ENCODE measurements around the gene ZSCAN10. TPM values are rescaled to one million over a fixed set of nuclear protein-coding genes. Genes with fewer than 3 reads are reported as not detected.

The ZSCAN10 gene
- total and polyA plus RNA-seq, 9 of the 15 experiments (the other 6 are each of a cell fraction or from before 2014, with no cell fraction given): 0.22 TPM; not detected in 8

DNA sequence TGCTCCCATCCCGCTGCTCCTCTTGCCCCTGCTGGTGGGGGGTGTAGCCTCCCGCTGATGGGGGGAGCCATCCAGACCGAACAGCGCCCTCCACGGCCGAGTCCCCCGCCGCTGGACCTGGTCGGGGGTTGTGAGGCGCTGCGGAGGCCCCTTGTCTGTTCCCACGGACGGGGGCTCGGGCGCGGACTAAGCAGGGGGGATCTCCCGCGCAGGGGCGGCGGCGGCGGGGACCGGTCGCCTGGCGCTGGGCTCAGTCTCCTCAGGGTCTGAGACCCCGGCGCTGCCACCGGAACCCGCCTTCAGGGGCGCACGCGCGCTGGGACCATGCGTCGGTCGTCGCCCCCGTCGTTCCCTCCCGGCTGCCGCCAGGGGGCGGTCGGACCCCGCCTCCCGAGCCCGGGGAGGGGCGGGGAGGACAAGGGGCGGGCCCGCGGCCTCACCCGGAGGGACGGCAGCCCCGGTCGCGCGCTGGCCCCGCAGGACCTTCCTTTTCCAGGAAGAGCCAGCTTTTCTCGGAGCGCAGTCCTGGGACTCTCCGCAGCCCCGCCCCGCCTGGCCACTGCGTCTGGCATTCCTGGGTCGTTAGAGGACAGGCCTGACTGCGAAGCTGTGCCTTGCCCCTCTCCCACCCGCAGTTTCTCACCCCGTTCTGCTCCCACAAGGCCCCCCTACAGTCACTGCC lies 39.9 kb downstream of the ZSCAN10 start (continued):
- TF ChIP-seq MYNN (IDR thresholded peaks at IDR 0.05): peak; percentile 36; the same call in 1 of the 2 replicates
- TF ChIP-seq MYNN (CRISPR knock-in tag; IDR thresholded peaks at IDR 0.05): no peak
- no peak for TF ChIP-seq WHSC1 (IDR thresholded peaks at IDR 0.05; ENCODE audit: low read length)
- TF ChIP-seq, protein P1, sequence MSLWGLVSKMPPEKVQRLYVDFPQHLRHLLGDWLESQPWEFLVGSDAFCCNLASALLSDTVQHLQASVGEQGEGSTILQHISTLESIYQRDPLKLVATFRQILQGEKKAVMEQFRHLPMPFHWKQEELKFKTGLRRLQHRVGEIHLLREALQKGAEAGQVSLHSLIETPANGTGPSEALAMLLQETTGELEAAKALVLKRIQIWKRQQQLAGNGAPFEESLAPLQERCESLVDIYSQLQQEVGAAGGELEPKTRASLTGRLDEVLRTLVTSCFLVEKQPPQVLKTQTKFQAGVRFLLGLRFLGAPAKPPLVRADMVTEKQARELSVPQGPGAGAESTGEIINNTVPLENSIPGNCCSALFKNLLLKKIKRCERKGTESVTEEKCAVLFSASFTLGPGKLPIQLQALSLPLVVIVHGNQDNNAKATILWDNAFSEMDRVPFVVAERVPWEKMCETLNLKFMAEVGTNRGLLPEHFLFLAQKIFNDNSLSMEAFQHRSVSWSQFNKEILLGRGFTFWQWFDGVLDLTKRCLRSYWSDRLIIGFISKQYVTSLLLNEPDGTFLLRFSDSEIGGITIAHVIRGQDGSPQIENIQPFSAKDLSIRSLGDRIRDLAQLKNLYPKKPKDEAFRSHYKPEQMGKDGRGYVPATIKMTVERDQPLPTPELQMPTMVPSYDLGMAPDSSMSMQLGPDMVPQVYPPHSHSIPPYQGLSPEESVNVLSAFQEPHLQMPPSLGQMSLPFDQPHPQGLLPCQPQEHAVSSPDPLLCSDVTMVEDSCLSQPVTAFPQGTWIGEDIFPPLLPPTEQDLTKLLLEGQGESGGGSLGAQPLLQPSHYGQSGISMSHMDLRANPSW (CRISPR knock-in tag; IDR thresholded peaks at IDR 0.05): no peak
- TF ChIP-seq SMARCB1 (IDR thresholded peaks at IDR 0.05; ENCODE audit: insufficient read length, low read depth): no peak
- TF ChIP-seq ZNF384 (IDR thresholded peaks at IDR 0.05; ENCODE audit: low read depth, low read length): no peak
- no peak for TF ChIP-seq HSF4 (CRISPR knock-in tag; IDR thresholded peaks at IDR 0.05; ENCODE audit: borderline replicate concordance)
- TF ChIP-seq FOXA3 (CRISPR knock-in tag; conservative IDR thresholded peaks at IDR 0.05 in 1 of 2, IDR thresholded peaks at IDR 0.05 in 1 of 2): peak in 1 of 2 experiments; percentile 55; a peak in 1 of 4 replicates
- TF ChIP-seq, protein P2, sequence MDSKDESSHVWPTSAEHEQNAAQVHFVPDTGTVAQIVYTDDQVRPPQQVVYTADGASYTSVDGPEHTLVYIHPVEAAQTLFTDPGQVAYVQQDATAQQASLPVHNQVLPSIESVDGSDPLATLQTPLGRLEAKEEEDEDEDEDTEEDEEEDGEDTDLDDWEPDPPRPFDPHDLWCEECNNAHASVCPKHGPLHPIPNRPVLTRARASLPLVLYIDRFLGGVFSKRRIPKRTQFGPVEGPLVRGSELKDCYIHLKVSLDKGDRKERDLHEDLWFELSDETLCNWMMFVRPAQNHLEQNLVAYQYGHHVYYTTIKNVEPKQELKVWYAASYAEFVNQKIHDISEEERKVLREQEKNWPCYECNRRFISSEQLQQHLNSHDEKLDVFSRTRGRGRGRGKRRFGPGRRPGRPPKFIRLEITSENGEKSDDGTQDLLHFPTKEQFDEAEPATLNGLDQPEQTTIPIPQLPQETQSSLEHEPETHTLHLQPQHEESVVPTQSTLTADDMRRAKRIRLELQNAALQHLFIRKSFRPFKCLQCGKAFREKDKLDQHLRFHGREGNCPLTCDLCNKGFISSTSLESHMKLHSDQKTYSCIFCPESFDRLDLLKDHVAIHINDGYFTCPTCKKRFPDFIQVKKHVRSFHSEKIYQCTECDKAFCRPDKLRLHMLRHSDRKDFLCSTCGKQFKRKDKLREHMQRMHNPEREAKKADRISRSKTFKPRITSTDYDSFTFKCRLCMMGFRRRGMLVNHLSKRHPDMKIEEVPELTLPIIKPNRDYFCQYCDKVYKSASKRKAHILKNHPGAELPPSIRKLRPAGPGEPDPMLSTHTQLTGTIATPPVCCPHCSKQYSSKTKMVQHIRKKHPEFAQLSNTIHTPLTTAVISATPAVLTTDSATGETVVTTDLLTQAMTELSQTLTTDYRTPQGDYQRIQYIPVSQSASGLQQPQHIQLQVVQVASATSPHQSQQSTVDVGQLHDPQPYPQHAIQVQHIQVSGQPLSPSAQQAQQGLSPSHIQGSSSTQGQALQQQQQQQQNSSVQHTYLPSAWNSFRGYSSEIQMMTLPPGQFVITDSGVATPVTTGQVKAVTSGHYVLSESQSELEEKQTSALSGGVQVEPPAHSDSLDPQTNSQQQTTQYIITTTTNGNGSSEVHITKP (IDR thresholded peaks at IDR 0.05; ENCODE audit: partially characterized antibody): peak; percentile 19
- TF ChIP-seq PTBP1 (IDR thresholded peaks at IDR 0.05; ENCODE audit: low read depth, low read length): no peak
- TF ChIP-seq ZNF583 (CRISPR knock-in tag; IDR thresholded peaks at IDR 0.05): no peak; the same call in 1 of the 2 replicates
- no peak for TF ChIP-seq MXI1 (IDR thresholded peaks at IDR 0.05; ENCODE audit: low read depth, low read length)
- TF ChIP-seq HMG20B (CRISPR knock-in tag; IDR thresholded peaks at IDR 0.05): no peak
- no peak for TF ChIP-seq ETV1 (tag; conservative IDR thresholded peaks at IDR 0.05; ENCODE audit: low read depth)
- no peak for TF ChIP-seq NFE2L1 (tag; IDR thresholded peaks at IDR 0.05; ENCODE audit: borderline replicate concordance, low read depth)
- TF ChIP-seq EP300 (IDR thresholded peaks at IDR 0.05; ENCODE audit: low read length): no peak
- TF ChIP-seq, protein P3, sequence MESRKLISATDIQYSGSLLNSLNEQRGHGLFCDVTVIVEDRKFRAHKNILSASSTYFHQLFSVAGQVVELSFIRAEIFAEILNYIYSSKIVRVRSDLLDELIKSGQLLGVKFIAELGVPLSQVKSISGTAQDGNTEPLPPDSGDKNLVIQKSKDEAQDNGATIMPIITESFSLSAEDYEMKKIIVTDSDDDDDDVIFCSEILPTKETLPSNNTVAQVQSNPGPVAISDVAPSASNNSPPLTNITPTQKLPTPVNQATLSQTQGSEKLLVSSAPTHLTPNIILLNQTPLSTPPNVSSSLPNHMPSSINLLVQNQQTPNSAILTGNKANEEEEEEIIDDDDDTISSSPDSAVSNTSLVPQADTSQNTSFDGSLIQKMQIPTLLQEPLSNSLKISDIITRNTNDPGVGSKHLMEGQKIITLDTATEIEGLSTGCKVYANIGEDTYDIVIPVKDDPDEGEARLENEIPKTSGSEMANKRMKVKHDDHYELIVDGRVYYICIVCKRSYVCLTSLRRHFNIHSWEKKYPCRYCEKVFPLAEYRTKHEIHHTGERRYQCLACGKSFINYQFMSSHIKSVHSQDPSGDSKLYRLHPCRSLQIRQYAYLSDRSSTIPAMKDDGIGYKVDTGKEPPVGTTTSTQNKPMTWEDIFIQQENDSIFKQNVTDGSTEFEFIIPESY (CRISPR knock-in tag; IDR thresholded peaks at IDR 0.05): peak; percentile 53
- no peak for TF ChIP-seq ZNF232 (CRISPR knock-in tag; IDR thresholded peaks at IDR 0.05)
- TF ChIP-seq, protein P4, sequence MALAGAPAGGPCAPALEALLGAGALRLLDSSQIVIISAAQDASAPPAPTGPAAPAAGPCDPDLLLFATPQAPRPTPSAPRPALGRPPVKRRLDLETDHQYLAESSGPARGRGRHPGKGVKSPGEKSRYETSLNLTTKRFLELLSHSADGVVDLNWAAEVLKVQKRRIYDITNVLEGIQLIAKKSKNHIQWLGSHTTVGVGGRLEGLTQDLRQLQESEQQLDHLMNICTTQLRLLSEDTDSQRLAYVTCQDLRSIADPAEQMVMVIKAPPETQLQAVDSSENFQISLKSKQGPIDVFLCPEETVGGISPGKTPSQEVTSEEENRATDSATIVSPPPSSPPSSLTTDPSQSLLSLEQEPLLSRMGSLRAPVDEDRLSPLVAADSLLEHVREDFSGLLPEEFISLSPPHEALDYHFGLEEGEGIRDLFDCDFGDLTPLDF (CRISPR knock-in tag; IDR thresholded peaks at IDR 0.05): no peak
- no peak for TF ChIP-seq ZNF75A (CRISPR knock-in tag; IDR thresholded peaks at IDR 0.05)
